Measurements from ENCODE around the gene FAXC. TPM values are rescaled to one million over a fixed set of nuclear protein-coding genes. Genes with fewer than 3 reads are reported as not detected.
A peak's percentile ranks its signal among the peaks of the same experiment; 100 is the strongest.

The FAXC gene
- total and polyA plus RNA-seq, 2 of the 13 experiments (the other 11 are each of a cell fraction or from before 2014, with no cell fraction given): 0.11 to 0.63 TPM

DNA sequence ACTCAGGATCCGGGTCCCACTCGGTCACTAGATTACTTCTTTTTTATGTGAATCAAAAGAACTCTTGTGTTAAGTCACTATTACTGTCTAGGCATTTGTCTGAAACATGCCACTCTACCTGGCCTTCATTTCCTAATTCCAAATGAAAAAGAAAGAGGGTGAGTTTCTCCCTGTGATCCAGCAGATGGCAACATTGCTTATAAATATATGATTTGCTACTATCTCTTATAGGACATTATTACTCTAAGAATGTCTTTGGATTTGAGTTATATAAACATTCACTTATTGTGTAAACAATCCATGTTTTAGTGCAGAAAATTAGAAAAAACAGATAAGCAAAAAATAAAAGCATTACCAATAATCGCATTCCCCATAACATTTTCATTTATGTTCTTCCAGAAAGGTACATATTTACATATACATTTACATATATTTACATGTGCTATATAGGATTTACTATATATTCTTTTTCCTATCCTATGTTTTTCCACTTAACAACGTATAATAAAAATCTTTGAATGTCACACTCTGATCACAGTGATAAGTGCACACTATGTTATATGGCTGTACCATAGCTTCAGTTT lies 66.9 kb downstream of the FAXC start:
- Histone ChIP-seq H3K79me2 (ENCODE audit: insufficient read depth, low read length) (no peaks in the 10 kb centered on the region), H3K4me2 (ENCODE audit: low read depth, low read length) (no peak overlapping the region), H3K4me1 (ENCODE audit: insufficient read depth, low read length) (no peaks in the 10 kb centered on the region), H4K20me1 (ENCODE audit: insufficient read depth, low read length) (no peaks in the 10 kb centered on the region), H3K27me3 (ENCODE audit: control insufficient read depth in 1 of 2, insufficient read depth in 2 of 2, low read length in 2 of 2) (no peaks in the 10 kb centered on the region), H3K9ac (ENCODE audit: insufficient read depth, low read depth, low read length) (no peak overlapping the region), H3K27ac (ENCODE audit: extremely low read length, insufficient read depth, low read length) (no peak overlapping the region), H2AFZ (ENCODE audit: low read length) (no peak overlapping the region), H3K36me3 (replicated peaks in 1 of 2; ENCODE audit: control insufficient read depth in 1 of 2, insufficient read depth in 2 of 2, low read length in 2 of 2) (no peaks in the 10 kb centered on the region), H3K9me3 (ENCODE audit: low read length) (no peaks in the 10 kb centered on the region), H3K4me3 (replicated peaks in 1 of 3; ENCODE audit: insufficient read depth in 1 of 3, low read depth in 2 of 3, low read length in 3 of 3) (no peak overlapping the region)
- POLR2A ChIA-PET: no interaction called here
- no peak for DNase-seq (ENCODE audit: low spot score)
- no TSS peak for BruUV-seq (replicated peaks)
- peak; percentile 41; the same call in 1 of the 3 replicates for ATAC-seq
- in situ Hi-C loops (cut with HindIII; ENCODE audit: extremely low pct_ligation_motif_present, low pct_unique_long_range_greater_than_20kb) (no loop called here), intact Hi-C loops (cut with micrococcal nuclease; ENCODE audit: unreplicated experiment) (no loop called here)
- 1% methylated on average over 4 of the region's 4 CpGs for WGBS (ENCODE audit: low lambda C conversion rate)
- no peak for FAIRE-seq
- CTCF ChIA-PET (ENCODE audit: low intra/inter-chr PET ratio, low total read pairs): no interaction called here
- TF ChIP-seq ZNF704 (CRISPR knock-in tag; IDR thresholded peaks at IDR 0.05; ENCODE audit: borderline replicate concordance) (no peak), ZNF678 (CRISPR knock-in tag; IDR thresholded peaks at IDR 0.05) (no peak), PHF21A (CRISPR knock-in tag; IDR thresholded peaks at IDR 0.05) (no peak), ZNF446 (CRISPR knock-in tag; IDR thresholded peaks at IDR 0.05) (no peak), STAG1 (CRISPR knock-in tag; IDR thresholded peaks at IDR 0.05) (peak; percentile 20; the same call in 1 of the 2 replicates), U2AF2 (IDR thresholded peaks at IDR 0.05; ENCODE audit: low read depth, low read length) (no peak), CTCF (CRISPR knock-in tag; IDR thresholded peaks at IDR 0.05) (peak; percentile 35; the same call in 1 of the 2 replicates), GMEB2 (CRISPR knock-in tag; IDR thresholded peaks at IDR 0.05; ENCODE audit: low read depth) (no peak), HHEX (CRISPR knock-in tag; IDR thresholded peaks at IDR 0.05) (no peak), TRAFD1 (CRISPR knock-in tag; IDR thresholded peaks at IDR 0.05; ENCODE audit: borderline replicate concordance) (no peak), TGIF2 (CRISPR knock-in tag; IDR thresholded peaks at IDR 0.05) (no peak), ZNF124 (CRISPR knock-in tag; IDR thresholded peaks at IDR 0.05) (no peak)
- TF ChIP-seq, protein P1, sequence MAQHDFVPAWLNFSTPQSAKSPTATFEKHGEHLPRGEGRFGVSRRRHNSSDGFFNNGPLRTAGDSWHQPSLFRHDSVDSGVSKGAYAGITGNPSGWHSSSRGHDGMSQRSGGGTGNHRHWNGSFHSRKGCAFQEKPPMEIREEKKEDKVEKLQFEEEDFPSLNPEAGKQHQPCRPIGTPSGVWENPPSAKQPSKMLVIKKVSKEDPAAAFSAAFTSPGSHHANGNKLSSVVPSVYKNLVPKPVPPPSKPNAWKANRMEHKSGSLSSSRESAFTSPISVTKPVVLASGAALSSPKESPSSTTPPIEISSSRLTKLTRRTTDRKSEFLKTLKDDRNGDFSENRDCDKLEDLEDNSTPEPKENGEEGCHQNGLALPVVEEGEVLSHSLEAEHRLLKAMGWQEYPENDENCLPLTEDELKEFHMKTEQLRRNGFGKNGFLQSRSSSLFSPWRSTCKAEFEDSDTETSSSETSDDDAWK (CRISPR knock-in tag; IDR thresholded peaks at IDR 0.05): no peak
